Suprapubic skin (tissue), 4 donors: ENCODE measurements around the gene SLC22A23.

Source experiments
- CTCF ChIP-seq, 2 donors: fragments of 200-600 bp in 1 of 2; fragments of 450-650 bp in 1 of 2; sonication (generic) in 1 of 2; IDR thresholded peaks; one replicate each; pipeline ENCODE4 v1.5.1; 2016 to 2019; ENCODE audit warnings: antibody characterized with exemption in 2 of 2, mild to moderate bottlenecking in 1 of 2, moderate library complexity in 1 of 2
- EP300 ChIP-seq: sonication (generic); formaldehyde crosslinking; IDR thresholded peaks from one replicate; pipeline ENCODE4 v1.6.1; 2017; ENCODE audit warnings: antibody characterized with exemption
- POLR2A ChIP-seq, 2 donors: fragments of 450-650 bp; IDR thresholded peaks; one replicate each; pipeline ENCODE4 v1.6.1; 2017; ENCODE audit warnings: antibody characterized with exemption in 2 of 2, mild to moderate bottlenecking in 2 of 2, moderate library complexity in 2 of 2
- POLR2AphosphoS5 ChIP-seq, 3 donors: sonication (generic); formaldehyde crosslinking; IDR thresholded peaks; one replicate each; pipeline ENCODE4 v1.6.1; 2017; ENCODE audit warnings: antibody characterized with exemption in 3 of 3

GRCh38 chr6:3355358-3356055 lies 101.3 kb downstream of the SLC22A23 start:
- TF ChIP-seq CTCF (IDR thresholded peaks at IDR 0.05), result no peak
- TF ChIP-seq POLR2A (IDR thresholded peaks at IDR 0.05), result no peak
- no peak for TF ChIP-seq EP300
- TF ChIP-seq POLR2AphosphoS5 (IDR thresholded peaks at IDR 0.05), result no peak
